ENCODE results near the gene GTPBP6. TPM values are rescaled to one million over a fixed set of nuclear protein-coding genes. Genes with fewer than 3 reads are reported as not detected.
"Not testable (repeated sequence)": the region's sequence is repeated elsewhere in the genome, so short reads cannot be mapped to it uniquely, and the experiment has no call there.

GTPBP6 gene
- total RNA-seq, 2 donors from 2014 or later, result 47.2 to 53.6 TPM

DNA sequence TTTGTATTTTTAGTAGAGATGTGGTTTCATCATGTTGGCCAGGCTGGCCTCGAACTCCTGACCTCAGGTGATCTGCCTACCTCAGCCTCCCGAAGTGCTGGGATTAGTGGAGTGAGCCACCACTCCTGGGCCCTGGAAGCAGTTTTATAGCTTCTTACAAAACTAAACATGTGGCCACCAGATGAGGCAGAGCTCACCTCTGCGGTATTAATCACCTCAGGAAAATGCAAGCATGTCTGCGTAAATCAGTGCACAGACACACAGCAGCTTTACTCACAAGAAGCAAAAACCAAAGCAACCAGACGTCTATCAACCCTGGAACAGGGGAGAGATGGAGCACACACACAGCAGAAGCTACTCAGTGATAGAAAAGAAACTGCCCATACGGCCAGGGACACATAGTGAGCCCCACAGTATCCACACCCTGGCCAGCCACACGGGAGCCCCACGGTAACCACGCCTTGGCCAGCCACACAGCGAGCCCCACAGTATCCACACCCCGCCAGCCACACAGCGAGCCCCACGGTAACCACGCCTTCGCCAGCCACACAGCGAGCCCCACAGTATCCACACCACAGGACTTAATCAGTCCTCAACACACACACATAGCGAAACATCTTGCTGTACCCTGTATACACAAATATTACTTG lies 37.9 kb upstream of the GTPBP6 start:
- peak overlapping the region; percentile 98 for H3K27ac Mint-ChIP-seq
- no peaks in the 10 kb centered on the region for H3K27me3 Mint-ChIP-seq (ENCODE audit: low read depth)
- no peak for DNase-seq
- H3K4me1 Mint-ChIP-seq (ENCODE audit: low read depth), result peaks cover 18% of the 10 kb centered on the region
- ATAC-seq (replicated peaks in 1 of 2), result no peak
- peak overlapping the region; percentile 49 to 84 for H3K4me3 Mint-ChIP-seq
- peaks cover 19 to 33% of the 10 kb centered on the region in 2 donors for H3K36me3 Mint-ChIP-seq (ENCODE audit: insufficient read depth in 2 of 2)
- peaks cover 3 to 8% of the 10 kb centered on the region in 2 donors for H3K9me3 Mint-ChIP-seq

DNA sequence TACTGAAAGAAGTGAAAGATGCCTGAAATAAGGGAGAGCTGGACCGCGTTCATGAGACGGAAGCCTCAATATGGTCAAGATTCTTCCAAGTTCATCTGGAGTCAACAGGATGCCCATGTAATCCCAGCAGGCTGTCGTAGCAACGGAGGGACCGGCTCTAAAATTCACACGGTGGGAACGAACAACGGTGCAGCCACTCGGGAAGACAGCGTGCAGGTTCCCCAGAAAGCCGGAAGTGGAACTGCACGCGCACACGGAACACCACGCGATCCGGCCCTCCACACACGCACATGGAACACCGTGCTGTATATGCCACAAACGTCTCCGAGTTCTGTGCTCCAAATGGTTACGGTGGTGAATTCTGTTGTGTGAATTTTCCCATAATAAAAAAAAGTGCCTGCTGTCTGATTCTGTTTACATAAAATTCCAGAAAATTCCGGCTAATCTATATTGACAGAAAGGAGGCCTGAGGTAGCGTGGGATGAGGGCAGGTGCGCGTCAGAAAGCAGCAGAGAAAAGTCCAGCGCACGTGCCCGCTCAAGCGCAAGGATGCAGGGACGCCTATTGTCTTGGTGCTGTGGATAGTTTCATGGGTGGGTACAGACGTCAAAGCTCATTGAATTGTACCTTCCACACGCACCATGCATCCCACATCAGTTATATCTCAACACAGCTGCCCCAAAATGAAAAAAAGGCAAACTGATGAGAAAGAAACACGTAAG lies 36.9 kb upstream of the GTPBP6 start:
- Mint-ChIP-seq H3K9me3 (peaks cover 3 to 8% of the 10 kb centered on the region in 2 donors), H3K27me3 (ENCODE audit: low read depth) (no peaks in the 10 kb centered on the region), H3K4me1 (ENCODE audit: low read depth) (peaks cover 18% of the 10 kb centered on the region), H3K27ac (peak overlapping the region; percentile 65), H3K36me3 (ENCODE audit: insufficient read depth in 2 of 2) (peaks cover 13 to 25% of the 10 kb centered on the region in 2 donors), H3K4me3 (no peak overlapping the region)
- ATAC-seq (replicated peaks in 1 of 2) (no peak), DNase-seq (no peak)

GRCh38 chrX:353566-354535 lies 35.3 kb upstream of the GTPBP6 start:
- peaks cover 0 to 5% of the 10 kb centered on the region in 2 donors for H3K9me3 Mint-ChIP-seq
- peaks cover 9 to 14% of the 10 kb centered on the region in 2 donors for H3K36me3 Mint-ChIP-seq (ENCODE audit: insufficient read depth in 2 of 2)
- peaks cover 18% of the 10 kb centered on the region for H3K4me1 Mint-ChIP-seq (ENCODE audit: low read depth)
- no peak overlapping the region for H3K27ac Mint-ChIP-seq
- ATAC-seq (replicated peaks in 1 of 2) (no peak), DNase-seq (no peak)
- no peak overlapping the region for H3K4me3 Mint-ChIP-seq
- H3K27me3 Mint-ChIP-seq (ENCODE audit: low read depth), result no peaks in the 10 kb centered on the region

DNA sequence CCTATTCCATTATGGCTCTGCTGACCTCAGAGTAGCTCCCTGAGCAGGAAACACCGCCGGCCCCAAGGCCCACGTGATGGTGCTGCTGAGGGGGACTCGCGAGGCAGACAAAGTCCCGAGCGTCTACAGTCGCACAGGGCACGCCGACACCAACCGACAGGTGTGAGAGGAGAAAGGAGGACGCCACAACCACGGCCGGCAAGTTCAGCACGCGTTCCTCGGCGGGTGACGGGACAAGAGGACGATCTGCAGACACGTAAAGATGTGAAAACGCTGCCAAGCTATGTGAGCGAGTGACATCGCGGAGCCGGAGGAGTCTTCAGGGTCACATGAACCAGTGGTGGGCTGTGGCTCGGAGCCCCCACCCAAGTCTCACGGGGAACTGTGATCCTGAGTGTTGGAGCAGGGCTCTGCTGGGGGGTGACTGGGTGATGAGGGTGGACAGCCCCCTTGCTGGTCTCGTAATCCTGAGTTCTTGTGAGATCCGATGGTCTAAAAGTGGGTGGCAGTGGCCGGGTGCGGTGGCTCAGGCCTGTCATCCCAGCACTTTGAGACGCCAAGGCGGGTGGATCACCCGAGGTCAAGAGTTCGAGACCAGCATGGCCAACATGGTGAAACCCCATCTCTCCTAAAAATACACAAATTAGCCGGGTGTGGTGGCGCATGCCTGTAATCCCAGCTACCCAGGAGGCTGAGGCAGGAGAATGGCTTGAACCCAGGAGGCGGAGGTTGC lies 34.2 kb upstream of the GTPBP6 start:
- Mint-ChIP-seq H3K4me3 (no peak overlapping the region), H3K36me3 (ENCODE audit: insufficient read depth in 2 of 2) (peaks cover 5 to 8% of the 10 kb centered on the region in 2 donors), H3K27me3 (ENCODE audit: low read depth) (no peaks in the 10 kb centered on the region), H3K9me3 (peaks cover 0 to 2% of the 10 kb centered on the region in 2 donors), H3K27ac (no peak overlapping the region), H3K4me1 (ENCODE audit: low read depth) (peaks cover 16% of the 10 kb centered on the region)
- ATAC-seq (replicated peaks in 1 of 2) (no peak), DNase-seq (no peak)

- H3K27ac Mint-ChIP-seq, result no peak overlapping the region
- H3K27me3 Mint-ChIP-seq (ENCODE audit: low read depth), result no peaks in the 10 kb centered on the region
- H3K4me3 Mint-ChIP-seq, result no peak overlapping the region
- peaks cover 10% of the 10 kb centered on the region for H3K4me1 Mint-ChIP-seq (ENCODE audit: low read depth)
- H3K36me3 Mint-ChIP-seq (ENCODE audit: insufficient read depth in 2 of 2), result peaks cover 2 to 3% of the 10 kb centered on the region in 2 donors
- ATAC-seq (replicated peaks in 1 of 2) (no peak), DNase-seq (no peak)
- no peaks in the 10 kb centered on the region for H3K9me3 Mint-ChIP-seq
Observed at GRCh38 chrX:352181-352580, 33.6 kb upstream of the GTPBP6 start.

DNA sequence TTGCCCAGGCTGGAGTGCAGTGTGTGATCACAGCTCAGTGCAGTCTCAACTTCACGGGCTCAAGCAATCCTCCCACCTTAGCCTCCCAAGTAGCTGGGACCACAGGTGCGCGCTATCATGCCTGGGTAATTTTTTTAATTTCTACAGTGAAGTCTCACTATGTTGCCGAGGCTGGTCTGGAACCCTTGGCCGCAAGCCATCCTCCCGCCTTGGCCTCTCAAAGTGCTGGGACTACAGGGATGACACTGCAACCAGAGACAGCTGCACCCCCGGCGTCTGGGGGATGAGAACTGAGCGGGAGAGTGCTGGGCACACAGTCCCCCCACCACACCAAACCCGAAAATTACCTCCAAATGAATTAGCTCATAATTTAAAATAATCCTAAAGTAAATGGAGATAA lies 33.1 kb upstream of the GTPBP6 start:
- ATAC-seq (replicated peaks in 1 of 2) (no peak), DNase-seq (no peak)
- H3K9me3 Mint-ChIP-seq, result no peaks in the 10 kb centered on the region
- no peaks in the 10 kb centered on the region for H3K27me3 Mint-ChIP-seq (ENCODE audit: low read depth)
- H3K36me3 Mint-ChIP-seq (ENCODE audit: insufficient read depth in 2 of 2), result peaks cover 2 to 3% of the 10 kb centered on the region in 2 donors
- no peak overlapping the region for H3K4me3 Mint-ChIP-seq
- no peak overlapping the region for H3K27ac Mint-ChIP-seq
- H3K4me1 Mint-ChIP-seq (ENCODE audit: low read depth), result peaks cover 6% of the 10 kb centered on the region

DNA sequence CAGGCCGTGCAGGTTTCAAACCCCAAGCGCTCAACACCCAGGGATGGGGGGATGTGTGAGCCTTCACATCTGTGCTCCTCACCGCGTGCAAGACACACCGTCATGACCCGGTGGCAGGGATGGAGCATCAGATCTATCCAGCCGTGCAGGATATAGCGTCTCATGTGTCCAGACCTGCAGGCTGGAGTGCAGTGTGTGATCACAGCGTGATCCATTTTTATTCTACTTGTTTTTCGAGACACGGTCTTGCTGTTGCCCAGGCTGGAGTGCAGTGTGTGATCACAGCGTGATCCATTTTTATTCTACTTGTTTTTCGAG lies 32.7 kb upstream of the GTPBP6 start:
- H3K9me3 Mint-ChIP-seq; H3K27ac Mint-ChIP-seq; H3K36me3 Mint-ChIP-seq (ENCODE audit: insufficient read depth in 2 of 2); ATAC-seq (replicated peaks in 1 of 2); H3K4me1 Mint-ChIP-seq (ENCODE audit: low read depth); H3K27me3 Mint-ChIP-seq (ENCODE audit: low read depth); DNase-seq; H3K4me3 Mint-ChIP-seq: not testable (repeated sequence)

DNA sequence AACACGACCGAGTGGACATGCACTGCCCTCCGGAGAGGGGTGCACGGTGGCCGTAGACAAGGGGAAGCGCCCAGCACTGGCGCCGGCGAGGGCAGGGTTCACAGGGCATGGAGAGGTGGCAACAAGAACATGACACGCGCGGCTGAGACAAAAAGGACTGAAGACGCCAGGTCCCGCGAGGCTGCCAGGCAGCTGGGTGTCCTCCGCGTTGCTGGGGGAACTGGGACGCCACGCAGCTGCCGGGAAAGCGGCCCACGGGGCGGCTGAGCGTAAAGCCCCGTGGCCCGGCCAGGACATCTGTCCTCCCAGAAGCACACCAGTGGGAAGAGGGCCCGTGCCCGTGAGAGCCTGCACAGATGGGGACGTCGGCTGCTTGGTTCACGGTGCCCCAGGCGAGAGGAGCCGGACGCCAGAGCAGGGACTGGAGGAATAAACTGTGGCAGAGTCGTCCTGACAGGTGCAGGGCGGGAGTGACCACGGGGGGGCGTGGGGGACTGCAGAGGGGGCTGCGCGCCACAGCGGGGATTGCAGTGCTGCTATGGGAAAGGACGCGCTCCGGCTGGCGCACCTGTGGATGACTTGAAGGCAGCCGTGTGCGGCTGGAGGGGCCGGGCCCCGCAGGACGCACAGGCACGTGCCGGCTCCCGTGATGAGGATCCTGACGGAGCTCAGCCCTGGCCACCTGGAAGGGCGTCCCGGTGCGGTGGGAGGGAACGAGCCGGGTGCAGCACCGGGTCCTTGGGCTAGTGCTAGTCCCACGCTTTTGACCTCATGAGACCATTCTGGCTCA lies 32.1 kb upstream of the GTPBP6 start:
- DNase-seq, result no peak
- Mint-ChIP-seq H3K27me3 (ENCODE audit: low read depth) (no peaks in the 10 kb centered on the region), H3K4me3 (no peak overlapping the region), H3K4me1 (ENCODE audit: low read depth) (no peaks in the 10 kb centered on the region), H3K36me3 (ENCODE audit: insufficient read depth in 2 of 2) (peaks cover 2 to 3% of the 10 kb centered on the region in 2 donors), H3K27ac (no peak overlapping the region), H3K9me3 (no peaks in the 10 kb centered on the region)
- no peak for ATAC-seq (replicated peaks in 1 of 2)

- H3K27ac Mint-ChIP-seq, result no peak overlapping the region
- no peaks in the 10 kb centered on the region for H3K27me3 Mint-ChIP-seq (ENCODE audit: low read depth)
- peaks cover 0 to under 1% of the 10 kb centered on the region in 2 donors for H3K36me3 Mint-ChIP-seq (ENCODE audit: insufficient read depth in 2 of 2)
- H3K4me1 Mint-ChIP-seq (ENCODE audit: low read depth), result no peaks in the 10 kb centered on the region
- DNase-seq (no peak), ATAC-seq (replicated peaks in 1 of 2) (no peak)
- no peak overlapping the region for H3K4me3 Mint-ChIP-seq
- no peaks in the 10 kb centered on the region for H3K9me3 Mint-ChIP-seq
Observed at GRCh38 chrX:350148-350533, 31.5 kb upstream of the GTPBP6 start.

DNA sequence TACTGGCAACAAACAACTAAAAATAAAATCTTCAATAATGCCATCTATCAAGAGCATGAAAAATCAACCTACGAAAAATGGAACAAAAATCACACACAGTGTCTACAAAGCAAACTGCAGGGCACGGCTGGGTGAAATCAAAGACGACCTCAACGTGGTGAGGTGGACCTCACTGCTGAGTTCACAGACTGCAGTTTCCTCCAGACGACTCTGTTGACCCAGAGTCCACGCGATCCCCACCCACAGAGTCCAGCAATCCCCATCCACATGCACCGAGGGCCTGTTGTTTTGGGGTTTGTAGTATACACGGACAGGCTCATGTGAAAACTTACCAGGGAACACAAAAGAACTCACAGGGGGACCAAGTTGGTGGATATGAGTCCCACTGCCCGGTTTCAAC lies 31.1 kb upstream of the GTPBP6 start:
- ATAC-seq (replicated peaks in 1 of 2) (no peak), DNase-seq (no peak)
- no peaks in the 10 kb centered on the region for H3K27me3 Mint-ChIP-seq (ENCODE audit: low read depth)
- H3K4me3 Mint-ChIP-seq, result no peak overlapping the region
- no peaks in the 10 kb centered on the region for H3K4me1 Mint-ChIP-seq (ENCODE audit: low read depth)
- no peaks in the 10 kb centered on the region for H3K9me3 Mint-ChIP-seq
- no peak overlapping the region for H3K27ac Mint-ChIP-seq
- H3K36me3 Mint-ChIP-seq (ENCODE audit: insufficient read depth in 2 of 2), result no peaks in the 10 kb centered on the region

DNA sequence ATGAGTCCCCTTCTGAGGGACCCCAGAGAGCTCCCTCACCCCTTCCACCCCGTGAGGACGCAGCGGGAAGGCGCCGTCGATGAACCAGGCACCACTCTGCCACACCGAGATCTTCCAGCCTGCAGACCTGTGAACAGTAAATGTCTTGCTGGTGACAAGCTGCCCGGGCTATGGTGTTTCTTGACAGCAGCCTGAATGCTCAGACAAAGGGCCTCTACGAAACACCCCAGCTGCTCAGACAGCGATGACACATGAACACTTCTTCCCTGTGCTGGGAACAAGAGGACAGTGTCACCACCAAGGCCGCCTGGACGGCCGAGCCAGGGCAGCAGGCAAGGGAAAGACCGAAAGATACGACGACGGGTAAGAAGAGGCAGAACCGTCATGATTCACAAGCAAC lies 30.6 kb upstream of the GTPBP6 start:
- DNase-seq (no peak), ATAC-seq (replicated peaks in 1 of 2) (no peak)
- Mint-ChIP-seq H3K4me3 (no peak overlapping the region), H3K9me3 (no peaks in the 10 kb centered on the region), H3K27me3 (ENCODE audit: low read depth) (no peaks in the 10 kb centered on the region), H3K36me3 (ENCODE audit: insufficient read depth in 2 of 2) (no peaks in the 10 kb centered on the region), H3K27ac (no peak overlapping the region), H3K4me1 (ENCODE audit: low read depth) (no peaks in the 10 kb centered on the region)

- ATAC-seq (replicated peaks in 1 of 2), result no peak
Observed at GRCh38 chrX:348461-349117, 30.0 kb upstream of the GTPBP6 start.

More at GRCh38 chrX:348461-349117, 30.0 kb upstream of the GTPBP6 start:
- no peaks in the 10 kb centered on the region for H3K9me3 Mint-ChIP-seq
- no peak overlapping the region for H3K4me3 Mint-ChIP-seq
- no peak overlapping the region for H3K27ac Mint-ChIP-seq
- H3K27me3 Mint-ChIP-seq (ENCODE audit: low read depth), result no peaks in the 10 kb centered on the region
- DNase-seq, result no peak
- no peaks in the 10 kb centered on the region for H3K4me1 Mint-ChIP-seq (ENCODE audit: low read depth)
- H3K36me3 Mint-ChIP-seq (ENCODE audit: insufficient read depth in 2 of 2), result no peaks in the 10 kb centered on the region

Data from activated T-cell treated with anti-CD3 and anti-CD28 coated beads, Interleukin-2, amount 50 U/mL, for 72 hours (primary cell).